SK-N-SH treated with all-trans-retinoic acid at 6 μM for 48 hours (cell line): Measurements from ENCODE around the gene DOCK4.

Experiments
- ATAC-seq: fragments of 200-7000 bp; cut with Tn5 transposase; 3 replicates; pipeline ENCODE4 v1.9.1; 2020; ENCODE audit warnings: mild to moderate bottlenecking, moderate library complexity
- ARNTL ChIP-seq: fragments of 450-650 bp; formaldehyde crosslinking; IDR thresholded peaks from 2 replicates; pipeline ENCODE4 v1.5.0; 2020; ENCODE audit warnings: low read depth, mild to moderate bottlenecking, moderate library complexity, borderline replicate concordance
- BACH2 ChIP-seq: fragments of 250-450 bp; sonication (Bioruptor Pico); IDR thresholded peaks from 2 replicates; pipeline ENCODE4 v1.9.0; 2021; ENCODE audit warnings: mild to moderate bottlenecking, borderline replicate concordance
- CSDC2 ChIP-seq: fragments of 250-450 bp; sonication (Bioruptor Pico); IDR thresholded peaks from 2 replicates; pipeline ENCODE4 v1.5.0; 2020; ENCODE audit warnings: mild to moderate bottlenecking, moderate library complexity
- ESRRG ChIP-seq: fragments of 250-450 bp; sonication (Bioruptor Pico); IDR thresholded peaks from 2 replicates; pipeline ENCODE4 v1.6.1; 2021; ENCODE audit warnings: mild to moderate bottlenecking
- GLIS3 ChIP-seq: fragments of 250-450 bp; sonication (Bioruptor Pico); IDR thresholded peaks from 2 replicates; pipeline ENCODE4 v1.5.0; 2020; ENCODE audit warnings: mild to moderate bottlenecking, moderate library complexity
- ISL1 ChIP-seq: fragments of 250-450 bp; sonication (Bioruptor Pico); IDR thresholded peaks from 2 replicates; pipeline ENCODE4 v2.1.2; 2022; ENCODE audit warnings: mild to moderate bottlenecking, moderate library complexity
- OSR1 ChIP-seq: fragments of 250-450 bp; sonication (Bioruptor Pico); IDR thresholded peaks from 2 replicates; pipeline ENCODE4 v1.8.0; 2022; ENCODE audit warnings: moderate library complexity, mild to moderate bottlenecking, inconsistent platforms
- PPARA ChIP-seq: fragments of 250-450 bp; sonication (Bioruptor Pico); IDR thresholded peaks from 2 replicates; pipeline ENCODE4 v1.5.0; 2020; ENCODE audit warnings: mild to moderate bottlenecking, borderline replicate concordance
- SNAI2 ChIP-seq: fragments of 250-450 bp; sonication (Bioruptor Pico); IDR thresholded peaks from 2 replicates; pipeline ENCODE4 v1.5.0; 2020; ENCODE audit warnings: mild to moderate bottlenecking, moderate library complexity
- ZC3H10 ChIP-seq: fragments of 250-450 bp; sonication (Bioruptor Pico); IDR thresholded peaks from 2 replicates; pipeline ENCODE4 v1.5.1; 2021; ENCODE audit warnings: mild to moderate bottlenecking, moderate library complexity
- ZFP3 ChIP-seq: fragments of 250-450 bp; sonication (Bioruptor Pico); IDR thresholded peaks from 2 replicates; pipeline ENCODE4 v1.5.0; 2020; ENCODE audit warnings: mild to moderate bottlenecking, moderate library complexity
- ZFP30 ChIP-seq: fragments of 450-650 bp; formaldehyde crosslinking; IDR thresholded peaks from 2 replicates; pipeline ENCODE4 v1.5.0; 2022; ENCODE audit warnings: mild to moderate bottlenecking, moderate library complexity
- ZNF565 ChIP-seq: fragments of 450-650 bp; formaldehyde crosslinking; conservative IDR thresholded peaks from 2 replicates; pipeline ENCODE4 v1.5.0; 2020; ENCODE audit warnings: low read depth, mild to moderate bottlenecking, moderate library complexity
- ZNF70 ChIP-seq: fragments of 450-650 bp; formaldehyde crosslinking; IDR thresholded peaks from 2 replicates; pipeline ENCODE4 v1.5.0; 2020; ENCODE audit warnings: mild to moderate bottlenecking, moderate library complexity
- ZNF8 ChIP-seq: fragments of 450-650 bp; formaldehyde crosslinking; IDR thresholded peaks from 2 replicates; pipeline ENCODE4 v1.5.0; 2020; ENCODE audit warnings: mild to moderate bottlenecking, moderate library complexity
- TF ChIP-seq, protein P1 (sequence below): fragments of 250-450 bp; sonication (Bioruptor Pico); IDR thresholded peaks from 2 replicates; pipeline ENCODE4 v1.5.0; 2020; ENCODE audit warnings: mild to moderate bottlenecking, moderate library complexity
- TF ChIP-seq, protein P2 (sequence below): fragments of 250-450 bp; sonication (Bioruptor Pico); IDR thresholded peaks from 2 replicates; pipeline ENCODE4 v1.5.1; 2020; ENCODE audit warnings: low read depth, mild to moderate bottlenecking, moderate library complexity
- TF ChIP-seq, protein P3 (sequence below): fragments of 250-450 bp; sonication (Bioruptor Pico); IDR thresholded peaks from 2 replicates; pipeline ENCODE4 v1.5.1; 2021; ENCODE audit warnings: mild to moderate bottlenecking, moderate library complexity

DOCK4 gene

DNA sequence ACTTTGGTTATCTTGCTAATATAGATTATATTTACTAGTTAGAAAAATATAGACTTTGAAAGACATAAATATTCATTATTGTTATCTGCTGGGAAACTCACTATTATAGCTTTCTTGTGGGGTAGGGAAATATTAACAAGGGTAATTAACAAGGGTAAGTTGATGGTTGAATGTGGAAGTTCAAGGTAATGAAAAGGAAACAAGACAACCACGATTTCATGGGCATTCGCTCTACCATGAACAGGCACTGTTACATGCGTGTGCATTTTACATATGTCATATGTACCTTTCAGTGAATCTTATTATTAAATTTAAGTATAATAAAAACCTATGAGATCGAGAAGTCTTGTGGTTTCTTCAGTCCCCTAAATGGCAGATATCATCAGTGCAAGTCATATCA, 392.9 kb downstream of the DOCK4 start (continued):
- TF ChIP-seq, protein P1, sequence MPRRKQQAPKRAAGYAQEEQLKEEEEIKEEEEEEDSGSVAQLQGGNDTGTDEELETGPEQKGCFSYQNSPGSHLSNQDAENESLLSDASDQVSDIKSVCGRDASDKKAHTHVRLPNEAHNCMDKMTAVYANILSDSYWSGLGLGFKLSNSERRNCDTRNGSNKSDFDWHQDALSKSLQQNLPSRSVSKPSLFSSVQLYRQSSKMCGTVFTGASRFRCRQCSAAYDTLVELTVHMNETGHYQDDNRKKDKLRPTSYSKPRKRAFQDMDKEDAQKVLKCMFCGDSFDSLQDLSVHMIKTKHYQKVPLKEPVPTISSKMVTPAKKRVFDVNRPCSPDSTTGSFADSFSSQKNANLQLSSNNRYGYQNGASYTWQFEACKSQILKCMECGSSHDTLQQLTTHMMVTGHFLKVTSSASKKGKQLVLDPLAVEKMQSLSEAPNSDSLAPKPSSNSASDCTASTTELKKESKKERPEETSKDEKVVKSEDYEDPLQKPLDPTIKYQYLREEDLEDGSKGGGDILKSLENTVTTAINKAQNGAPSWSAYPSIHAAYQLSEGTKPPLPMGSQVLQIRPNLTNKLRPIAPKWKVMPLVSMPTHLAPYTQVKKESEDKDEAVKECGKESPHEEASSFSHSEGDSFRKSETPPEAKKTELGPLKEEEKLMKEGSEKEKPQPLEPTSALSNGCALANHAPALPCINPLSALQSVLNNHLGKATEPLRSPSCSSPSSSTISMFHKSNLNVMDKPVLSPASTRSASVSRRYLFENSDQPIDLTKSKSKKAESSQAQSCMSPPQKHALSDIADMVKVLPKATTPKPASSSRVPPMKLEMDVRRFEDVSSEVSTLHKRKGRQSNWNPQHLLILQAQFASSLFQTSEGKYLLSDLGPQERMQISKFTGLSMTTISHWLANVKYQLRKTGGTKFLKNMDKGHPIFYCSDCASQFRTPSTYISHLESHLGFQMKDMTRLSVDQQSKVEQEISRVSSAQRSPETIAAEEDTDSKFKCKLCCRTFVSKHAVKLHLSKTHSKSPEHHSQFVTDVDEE (CRISPR knock-in tag): no peak
- TF ChIP-seq BACH2: no peak
- TF ChIP-seq ZNF565: no peak
- no peak for TF ChIP-seq SNAI2 (CRISPR knock-in tag)
- TF ChIP-seq, protein P2, sequence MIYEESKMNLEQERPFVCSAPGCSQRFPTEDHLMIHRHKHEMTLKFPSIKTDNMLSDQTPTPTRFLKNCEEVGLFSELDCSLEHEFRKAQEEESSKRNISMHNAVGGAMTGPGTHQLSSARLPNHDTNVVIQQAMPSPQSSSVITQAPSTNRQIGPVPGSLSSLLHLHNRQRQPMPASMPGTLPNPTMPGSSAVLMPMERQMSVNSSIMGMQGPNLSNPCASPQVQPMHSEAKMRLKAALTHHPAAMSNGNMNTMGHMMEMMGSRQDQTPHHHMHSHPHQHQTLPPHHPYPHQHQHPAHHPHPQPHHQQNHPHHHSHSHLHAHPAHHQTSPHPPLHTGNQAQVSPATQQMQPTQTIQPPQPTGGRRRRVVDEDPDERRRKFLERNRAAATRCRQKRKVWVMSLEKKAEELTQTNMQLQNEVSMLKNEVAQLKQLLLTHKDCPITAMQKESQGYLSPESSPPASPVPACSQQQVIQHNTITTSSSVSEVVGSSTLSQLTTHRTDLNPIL (CRISPR knock-in tag): no peak

DNA sequence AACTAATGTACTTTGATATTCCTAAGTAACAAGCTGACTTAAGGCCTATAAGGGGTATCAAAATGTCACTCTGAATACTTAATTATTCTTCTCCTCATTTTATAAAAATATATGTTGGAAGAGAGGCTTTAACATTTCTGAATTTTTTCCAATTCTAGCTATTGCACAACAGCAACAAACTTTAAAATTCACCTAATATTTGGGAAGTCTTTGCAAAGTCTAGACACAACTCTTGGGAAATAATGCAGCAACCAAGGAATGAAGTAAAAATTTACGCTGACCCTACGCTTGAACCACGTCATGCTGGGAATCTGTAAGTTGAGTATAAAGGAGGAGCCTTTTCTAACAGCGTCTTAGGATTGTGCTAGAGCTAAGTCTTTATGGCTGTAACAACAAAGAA, 400.0 kb downstream of the DOCK4 start:
- no peak for TF ChIP-seq OSR1 (CRISPR knock-in tag)
- TF ChIP-seq ZNF70 (CRISPR knock-in tag): no peak
- TF ChIP-seq SNAI2 (CRISPR knock-in tag): no peak
- no peak for TF ChIP-seq ESRRG (CRISPR knock-in tag)
- TF ChIP-seq, protein P3, sequence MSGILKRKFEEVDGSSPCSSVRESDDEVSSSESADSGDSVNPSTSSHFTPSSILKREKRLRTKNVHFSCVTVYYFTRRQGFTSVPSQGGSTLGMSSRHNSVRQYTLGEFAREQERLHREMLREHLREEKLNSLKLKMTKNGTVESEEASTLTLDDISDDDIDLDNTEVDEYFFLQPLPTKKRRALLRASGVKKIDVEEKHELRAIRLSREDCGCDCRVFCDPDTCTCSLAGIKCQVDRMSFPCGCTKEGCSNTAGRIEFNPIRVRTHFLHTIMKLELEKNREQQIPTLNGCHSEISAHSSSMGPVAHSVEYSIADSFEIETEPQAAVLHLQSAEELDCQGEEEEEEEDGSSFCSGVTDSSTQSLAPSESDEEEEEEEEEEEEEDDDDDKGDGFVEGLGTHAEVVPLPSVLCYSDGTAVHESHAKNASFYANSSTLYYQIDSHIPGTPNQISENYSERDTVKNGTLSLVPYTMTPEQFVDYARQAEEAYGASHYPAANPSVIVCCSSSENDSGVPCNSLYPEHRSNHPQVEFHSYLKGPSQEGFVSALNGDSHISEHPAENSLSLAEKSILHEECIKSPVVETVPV (CRISPR knock-in tag): no peak
- TF ChIP-seq ARNTL (CRISPR knock-in tag): no peak
- TF ChIP-seq, protein P2 (CRISPR knock-in tag): no peak
- TF ChIP-seq ZC3H10 (CRISPR knock-in tag): no peak
- TF ChIP-seq PPARA (CRISPR knock-in tag): no peak
- no peak for TF ChIP-seq ZNF8
- no peak for TF ChIP-seq BACH2
- TF ChIP-seq GLIS3 (CRISPR knock-in tag): no peak
- no peak for TF ChIP-seq ZFP3
- no peak for ATAC-seq

DNA sequence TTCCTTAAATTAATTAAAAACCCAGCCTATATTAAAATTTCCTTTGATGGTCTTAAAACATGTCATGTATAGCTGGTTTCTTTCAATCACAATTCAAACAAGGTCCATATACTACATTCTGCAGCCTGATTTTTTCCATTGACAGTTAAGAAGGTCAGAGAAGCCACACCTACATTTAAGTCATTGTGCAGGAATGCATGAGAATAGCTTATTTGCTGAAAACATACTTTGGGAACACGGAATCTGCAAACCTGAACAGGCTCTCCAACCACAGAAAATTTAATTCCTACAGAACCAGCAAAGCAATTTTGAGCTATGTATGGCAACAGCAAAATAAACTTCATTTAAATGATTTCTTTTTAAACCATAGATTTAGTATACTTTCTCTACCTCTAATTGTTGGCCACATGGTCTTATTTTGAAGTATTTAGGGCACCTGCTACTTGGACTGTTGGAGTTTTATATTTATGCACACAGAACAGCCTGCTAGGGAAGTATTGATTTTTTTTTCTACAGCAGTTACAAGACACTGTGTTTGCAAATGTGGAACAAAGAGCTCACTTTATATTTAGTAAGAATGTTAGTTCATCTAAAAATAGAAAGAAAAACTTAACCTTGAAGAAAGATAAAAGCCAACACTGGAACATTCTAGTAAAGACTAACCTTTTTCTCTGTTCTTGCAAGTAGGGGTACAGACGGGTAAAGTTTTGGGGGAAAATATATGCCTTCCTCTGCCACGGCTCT, 403.0 kb downstream of the DOCK4 start:
- peak; percentile 86 for ATAC-seq
- TF ChIP-seq ISL1 (CRISPR knock-in tag) (peak; percentile 18; the same call in 1 of the 2 replicates), ESRRG (CRISPR knock-in tag) (no peak)

DNA sequence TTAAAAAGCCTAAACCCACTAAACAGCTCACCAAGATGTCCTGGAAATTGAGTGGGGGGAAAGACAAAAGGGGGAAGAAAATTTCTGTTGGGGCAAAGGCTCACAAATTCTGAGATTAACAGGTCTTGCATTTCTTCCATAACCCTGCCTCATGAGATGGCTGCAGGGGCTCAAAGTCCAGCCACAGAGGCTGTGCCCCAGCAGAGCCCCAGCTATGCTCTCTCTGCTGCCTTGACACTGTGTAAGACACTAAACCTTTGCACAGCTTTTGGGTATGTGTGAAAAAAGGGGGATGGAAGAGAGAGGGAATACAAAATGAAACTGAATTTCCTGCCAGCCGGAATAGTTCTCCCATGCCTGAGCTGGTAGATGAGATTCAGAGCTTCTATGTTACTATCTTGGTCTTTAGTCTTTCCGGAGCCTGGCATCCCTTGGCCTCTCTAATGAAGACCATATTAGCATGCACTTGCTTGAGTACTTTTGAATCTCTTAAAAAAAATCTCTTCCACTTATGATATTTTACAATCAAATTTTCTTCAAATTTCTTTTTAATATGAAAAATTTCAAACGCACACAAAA, 403.9 kb downstream of the DOCK4 start:
- peak; percentile 77 for ATAC-seq
- no peak for TF ChIP-seq CSDC2 (CRISPR knock-in tag)
- TF ChIP-seq ZFP30: no peak
- TF ChIP-seq ZNF565: no peak
- no peak for TF ChIP-seq ZFP3
- TF ChIP-seq, protein P1 (CRISPR knock-in tag): no peak
- no peak for TF ChIP-seq BACH2
- TF ChIP-seq ISL1 (CRISPR knock-in tag): no peak
- no peak for TF ChIP-seq OSR1 (CRISPR knock-in tag)
- TF ChIP-seq, protein P3 (CRISPR knock-in tag): no peak
- no peak for TF ChIP-seq PPARA (CRISPR knock-in tag)
- no peak for TF ChIP-seq ZNF70 (CRISPR knock-in tag)
- TF ChIP-seq ZNF8: no peak
- TF ChIP-seq, protein P2 (CRISPR knock-in tag): no peak
- no peak for TF ChIP-seq ESRRG (CRISPR knock-in tag)
